K562 (cell line): ENCODE results near the gene FMOD. TPM values are rescaled to one million over a fixed set of nuclear protein-coding genes. Genes with fewer than 3 reads are reported as not detected.
A peak's percentile ranks its signal among the peaks of the same experiment; 100 is the strongest.

Experiments
- CBFA2T3 ChIP-seq: fragments of 450-650 bp; IDR thresholded peaks from 2 replicates; pipeline ENCODE4 v1.6.1; 2017
- ELF1 ChIP-seq: fragments of 200-800 bp; sonication (Bioruptor generic); IDR thresholded peaks from 2 replicates; pipeline ENCODE4 v1.6.1; 2016; ENCODE audit warnings: missing genetic modification characterization, missing compliant biosample characterization
- FOSL1 ChIP-seq: fragments of 200-800 bp; sonication (Bioruptor generic); conservative IDR thresholded peaks from 2 replicates; pipeline ENCODE4 v1.6.1; 2016; ENCODE audit warnings: missing genetic modification characterization, missing compliant biosample characterization
- HMBOX1 ChIP-seq: sonication (generic); IDR thresholded peaks from 2 replicates; pipeline ENCODE4 v1.6.1; 2016
- KHSRP ChIP-seq: fragments of 450-650 bp; IDR thresholded peaks from 2 replicates; pipeline ENCODE4 v1.6.1; 2017
- KLF6 ChIP-seq: fragments of 250-450 bp; sonication (Bioruptor Pico); IDR thresholded peaks from 2 replicates; pipeline ENCODE4 v1.4.0; 2020; ENCODE audit warnings: mild to moderate bottlenecking, moderate library complexity, borderline replicate concordance
- LEF1 ChIP-seq: fragments of 450-650 bp; IDR thresholded peaks from 2 replicates; pipeline ENCODE4 v1.6.1; 2016; ENCODE audit warnings: mild to moderate bottlenecking
- MTA2 ChIP-seq: fragments of 450-650 bp; IDR thresholded peaks from 2 replicates; pipeline ENCODE4 v1.6.1; 2016; ENCODE audit warnings: low read depth
- NCOA4 ChIP-seq: fragments of 450-650 bp; IDR thresholded peaks from 2 replicates; pipeline ENCODE4 v1.6.1; 2018; ENCODE audit warnings: mild to moderate bottlenecking; ENCODE audit not compliant: partially characterized antibody
- NCOR1 ChIP-seq: fragments of 450-650 bp; IDR thresholded peaks from 2 replicates; pipeline ENCODE4 v1.6.1; 2016; ENCODE audit warnings: mild to moderate bottlenecking, moderate library complexity
- NFIC ChIP-seq: fragments of 450-650 bp; IDR thresholded peaks from 2 replicates; pipeline ENCODE4 v1.6.1; 2017; ENCODE audit warnings: mild to moderate bottlenecking, inconsistent platforms
- NFXL1 ChIP-seq: fragments of 450-650 bp; formaldehyde crosslinking; IDR thresholded peaks from 2 replicates; pipeline ENCODE4 v1.4.0; 2021; ENCODE audit warnings: mild to moderate bottlenecking
- PRPF4 ChIP-seq: fragments of 200-400 bp; formaldehyde crosslinking; IDR thresholded peaks from one replicate; pipeline ENCODE4 v1.6.1; 2017; ENCODE audit warnings: low read length, low read depth, mild to moderate bottlenecking; ENCODE audit not compliant: insufficient read depth, poor library complexity, severe bottlenecking
- TFE3 ChIP-seq: fragments of 450-650 bp; formaldehyde crosslinking; IDR thresholded peaks from 2 replicates; pipeline ENCODE4 v1.4.0; 2020; ENCODE audit warnings: mild to moderate bottlenecking, mixed read lengths
- THAP7 ChIP-seq: fragments of 250-450 bp; sonication (Bioruptor Pico); IDR thresholded peaks from 2 replicates; pipeline ENCODE4 v1.5.0; 2021
- YY1 ChIP-seq, 3 experiments: IDR thresholded peaks; 2 replicates each; pipeline ENCODE4 v1.6.1; 2011; ENCODE audit warnings: low read length in 2 of 3, mild to moderate bottlenecking in 2 of 3, moderate library complexity in 2 of 3, borderline replicate concordance in 1 of 3, control low read depth in 1 of 3, low read depth in 1 of 3; ENCODE audit not compliant: insufficient read depth in 3 of 3, insufficient replicate concordance in 2 of 3, control insufficient read depth in 1 of 3, insufficient read length in 1 of 3; ENCODE audit errors: extremely low read depth in 1 of 3
- ZBTB7A ChIP-seq: IDR thresholded peaks from 2 replicates; pipeline ENCODE4 v1.6.1; 2011; ENCODE audit warnings: low read depth, mild to moderate bottlenecking, low read length, moderate library complexity, borderline replicate concordance; ENCODE audit not compliant: control insufficient read depth
- ZKSCAN8 ChIP-seq: fragments of 200-800 bp; sonication (Bioruptor generic); IDR thresholded peaks from 2 replicates; pipeline ENCODE4 v1.6.1; 2016; ENCODE audit warnings: missing genetic modification characterization, missing compliant biosample characterization
- ZNF143 ChIP-seq: sonication (generic); formaldehyde crosslinking; IDR thresholded peaks from 2 replicates; pipeline ENCODE4 v1.9.0; 2022; ENCODE audit warnings: mild to moderate bottlenecking, missing genetic modification reagents
- ZNF274 ChIP-seq: IDR thresholded peaks from 2 replicates; pipeline ENCODE4 v1.6.1; 2011; ENCODE audit warnings: low read depth, mild to moderate bottlenecking, low read length, moderate library complexity, borderline replicate concordance
- ZNF3 ChIP-seq: fragments of 250-450 bp; sonication (Bioruptor Pico); IDR thresholded peaks from 2 replicates; pipeline ENCODE4 v1.5.0; 2021; ENCODE audit warnings: mild to moderate bottlenecking, moderate library complexity
- ZNF395 ChIP-seq: fragments of 200-800 bp; sonication (Bioruptor generic); IDR thresholded peaks from 2 replicates; pipeline ENCODE4 v1.6.1; 2017; ENCODE audit warnings: missing genetic modification characterization, missing compliant biosample characterization
- ZNF79 ChIP-seq: fragments of 250-450 bp; sonication (Bioruptor Pico); IDR thresholded peaks from 2 replicates; pipeline ENCODE4 v1.4.0; 2020; ENCODE audit warnings: low read depth, mild to moderate bottlenecking, moderate library complexity
- polyA plus RNA-seq, 8 experiments: library from polyadenylated mRNA; depleted of rRNA in 4 of 8; stranded (reverse) in 5 of 8; unstranded in 3 of 8; fragments of >200 nt; fragmentation: Nextera tagmentation in 2 of 8; fragmentation: Illumina TruSeq in 1 of 8; extraction: Ambion mirVana in 2 of 8; extraction: Trizol in 1 of 8; gene quantifications; 2 replicates each; pipeline versions ENCODE4 v1.2.1 to v1.2.3, GENCODE V29; 2011 to 2014; ENCODE audit warnings: inconsistent platforms in 1 of 8, missing spikeins in 1 of 8
- total RNA-seq, 7 experiments: library from RNA; depleted of rRNA in 6 of 7; stranded (reverse); fragments of >200 nt in 6 of 7; fragmentation: Illumina TruSeq in 2 of 7; extraction: Trizol in 2 of 7; gene quantifications; 2 replicates each; pipeline versions ENCODE4 v1.2.1 to v1.2.3, GENCODE V29; 2011 to 2021; ENCODE audit warnings: low replicate concordance in 1 of 7

FMOD gene
- total and polyA plus RNA-seq, 9 of the 15 experiments (the other 6 are each of a cell fraction or from before 2014, with no cell fraction given) = 0.03 to 0.13 (median 0.03) TPM; not detected in 6

GRCh38 chr1:203300441-203301330 lies 50.2 kb downstream of the FMOD start (continued):
- TF ChIP-seq ZNF79 (CRISPR knock-in tag) = no peak
- peak; percentile 77; the same call in 1 of the 2 replicates for TF ChIP-seq ZKSCAN8 (CRISPR knock-in tag)
- TF ChIP-seq NCOA4 = no peak
- no peak for TF ChIP-seq ZNF143 (CRISPR knock-in tag)
- no peak for TF ChIP-seq THAP7 (CRISPR knock-in tag)
- peak; percentile 88 for TF ChIP-seq NFIC
- TF ChIP-seq ZNF3 = no peak
- no peak for TF ChIP-seq YY1 (IDR thresholded peaks at IDR 0.05; ENCODE audit: borderline replicate concordance in 1 of 3, control insufficient read depth in 1 of 3, extremely low read depth in 1 of 3, insufficient read depth in 3 of 3, insufficient read length in 1 of 3, insufficient replicate concordance in 2 of 3, low read depth in 1 of 3, low read length in 2 of 3)
- TF ChIP-seq KHSRP = peak; percentile 56
- peak; percentile 89 for TF ChIP-seq HMBOX1
- TF ChIP-seq KLF6 (CRISPR knock-in tag) = peak; percentile 75; the same call in 1 of the 2 replicates
- no peak for TF ChIP-seq TFE3
- TF ChIP-seq LEF1 = peak; percentile 87
- TF ChIP-seq ZNF274 = peak; percentile 41; the same call in 1 of the 2 replicates
- TF ChIP-seq ZNF395 (CRISPR knock-in tag) = peak; percentile 79
- TF ChIP-seq FOSL1 = peak; percentile 81
- no peak for TF ChIP-seq NFXL1
- no peak for TF ChIP-seq ZBTB7A
- peak; percentile 85 for TF ChIP-seq MTA2
- TF ChIP-seq PRPF4 = no peak
- peak; percentile 98 for TF ChIP-seq CBFA2T3
- peak; percentile 96 for TF ChIP-seq NCOR1
- TF ChIP-seq ELF1 (tag) = 0 out of 2 replicates have a peak, but pooled peaks have one; percentile 17
